Stimulated activated naive CD8-positive, alpha-beta T cell treated with anti-CD3 and anti-CD28 coated beads, Interleukin-15, Interleukin-2, amounts not matched to agents 100 ng/mL and 50 ng/mL, for 24 hours (primary cell): ENCODE measurements around the gene GXYLT1.
A peak's percentile ranks its signal among the peaks of the same experiment; 100 is the strongest.
"Not testable (repeated sequence)": the region's sequence is repeated elsewhere in the genome, so short reads cannot be mapped to it uniquely, and the experiment has no call there.

ENCODE experiments used
- H3K27ac Mint-ChIP-seq: one replicate; pipeline ENCODE4 v1.8.0; 2021; ENCODE audit warnings: mild to moderate bottlenecking, mixed read lengths
- H3K27me3 Mint-ChIP-seq: one replicate; pipeline ENCODE4 v1.8.0; 2021; ENCODE audit warnings: mixed read lengths
- H3K36me3 Mint-ChIP-seq: one replicate; pipeline ENCODE4 v1.8.0; 2021; ENCODE audit warnings: low read depth, mixed read lengths
- H3K4me1 Mint-ChIP-seq: one replicate; pipeline ENCODE4 v1.8.0; 2021; ENCODE audit warnings: low read depth, mixed read lengths
- H3K4me3 Mint-ChIP-seq: one replicate; pipeline ENCODE4 v1.8.0; 2021; ENCODE audit warnings: mild to moderate bottlenecking, mixed read lengths
- H3K9me3 Mint-ChIP-seq: one replicate; pipeline ENCODE4 v1.8.0; 2021; ENCODE audit warnings: mixed read lengths

Gene GXYLT1

GRCh38 chr12:42129595-42130204 is 15.0 kb downstream of the GXYLT1 start:
- H3K4me3 Mint-ChIP-seq = no peak overlapping the region
- H3K36me3 Mint-ChIP-seq = peaks cover 10% of the 10 kb centered on the region
- H3K27ac Mint-ChIP-seq = no peak overlapping the region
- no peaks in the 10 kb centered on the region for H3K9me3 Mint-ChIP-seq
- H3K27me3 Mint-ChIP-seq = no peaks in the 10 kb centered on the region
- H3K4me1 Mint-ChIP-seq = peaks cover 47% of the 10 kb centered on the region

GRCh38 chr12:42128888-42129287 is 15.8 kb downstream of the GXYLT1 start:
- H3K36me3 Mint-ChIP-seq = peaks cover 6% of the 10 kb centered on the region
- H3K4me3 Mint-ChIP-seq = no peak overlapping the region
- peaks cover 44% of the 10 kb centered on the region for H3K4me1 Mint-ChIP-seq
- no peak overlapping the region for H3K27ac Mint-ChIP-seq
- no peaks in the 10 kb centered on the region for H3K27me3 Mint-ChIP-seq
- no peaks in the 10 kb centered on the region for H3K9me3 Mint-ChIP-seq

GRCh38 chr12:42128327-42128726 is 16.3 kb downstream of the GXYLT1 start:
- H3K4me1 Mint-ChIP-seq = peaks cover 39% of the 10 kb centered on the region
- no peak overlapping the region for H3K4me3 Mint-ChIP-seq
- peaks cover 2% of the 10 kb centered on the region for H3K36me3 Mint-ChIP-seq
- H3K27me3 Mint-ChIP-seq = no peaks in the 10 kb centered on the region
- no peaks in the 10 kb centered on the region for H3K9me3 Mint-ChIP-seq
- H3K27ac Mint-ChIP-seq = no peak overlapping the region

- H3K27me3 Mint-ChIP-seq = no peaks in the 10 kb centered on the region
- H3K4me1 Mint-ChIP-seq = peaks cover 37% of the 10 kb centered on the region
- no peak overlapping the region for H3K27ac Mint-ChIP-seq
These were observed 17.7 kb downstream of the GXYLT1 start for GRCh38 chr12:42126963-42127362.

GRCh38 chr12:42125388-42125767 is 19.3 kb downstream of the GXYLT1 start:
- H3K27ac Mint-ChIP-seq = no peak overlapping the region
- no peaks in the 10 kb centered on the region for H3K9me3 Mint-ChIP-seq
- H3K27me3 Mint-ChIP-seq = no peaks in the 10 kb centered on the region
- no peak overlapping the region for H3K4me3 Mint-ChIP-seq
- H3K36me3 Mint-ChIP-seq = peaks cover 3% of the 10 kb centered on the region
- H3K4me1 Mint-ChIP-seq = peaks cover 23% of the 10 kb centered on the region

More at GRCh38 chr12:42126963-42127362, 17.7 kb downstream of the GXYLT1 start:
- no peaks in the 10 kb centered on the region for H3K9me3 Mint-ChIP-seq
- H3K4me3 Mint-ChIP-seq = no peak overlapping the region
- no peaks in the 10 kb centered on the region for H3K36me3 Mint-ChIP-seq

- Mint-ChIP-seq H3K4me3 (no peak overlapping the region), H3K4me1 (peaks cover 19% of the 10 kb centered on the region), H3K27ac (no peak overlapping the region), H3K9me3 (no peaks in the 10 kb centered on the region), H3K27me3 (no peaks in the 10 kb centered on the region), H3K36me3 (peaks cover 7% of the 10 kb centered on the region)
These were observed 19.8 kb downstream of the GXYLT1 start for GRCh38 chr12:42124764-42125387.

GRCh38 chr12:42119085-42119633 is 25.5 kb downstream of the GXYLT1 start:
- Mint-ChIP-seq H3K4me3 (no peak overlapping the region), H3K36me3 (peaks cover 37% of the 10 kb centered on the region), H3K4me1 (peaks cover 13% of the 10 kb centered on the region), H3K27me3 (no peaks in the 10 kb centered on the region), H3K9me3 (peaks cover 2% of the 10 kb centered on the region), H3K27ac (peak overlapping the region; percentile 5)

GRCh38 chr12:42118136-42118879 is 26.4 kb downstream of the GXYLT1 start:
- H3K4me1 Mint-ChIP-seq = peaks cover 15% of the 10 kb centered on the region
- H3K36me3 Mint-ChIP-seq = peaks cover 42% of the 10 kb centered on the region
- no peak overlapping the region for H3K4me3 Mint-ChIP-seq
- peaks cover 7% of the 10 kb centered on the region for H3K9me3 Mint-ChIP-seq
- no peak overlapping the region for H3K27ac Mint-ChIP-seq
- H3K27me3 Mint-ChIP-seq = no peaks in the 10 kb centered on the region

GRCh38 chr12:42109031-42109430 is 35.6 kb downstream of the GXYLT1 start:
- no peaks in the 10 kb centered on the region for H3K27me3 Mint-ChIP-seq
- H3K36me3 Mint-ChIP-seq = peaks cover 38% of the 10 kb centered on the region
- peaks cover 11% of the 10 kb centered on the region for H3K9me3 Mint-ChIP-seq
- no peak overlapping the region for H3K27ac Mint-ChIP-seq
- peaks cover under 1% of the 10 kb centered on the region for H3K4me1 Mint-ChIP-seq
- no peak overlapping the region for H3K4me3 Mint-ChIP-seq

GRCh38 chr12:42106791-42107190 is 37.9 kb downstream of the GXYLT1 start:
- not testable (repeated sequence) for H3K27me3 Mint-ChIP-seq, H3K9me3 Mint-ChIP-seq, H3K4me1 Mint-ChIP-seq, H3K27ac Mint-ChIP-seq, H3K4me3 Mint-ChIP-seq
- H3K36me3 Mint-ChIP-seq = peaks cover 21% of the 10 kb centered on the region

- H3K9me3 Mint-ChIP-seq = no peaks in the 10 kb centered on the region
- H3K27me3 Mint-ChIP-seq = no peaks in the 10 kb centered on the region
- H3K27ac Mint-ChIP-seq = no peak overlapping the region
These were observed 39.9 kb downstream of the GXYLT1 start for GRCh38 chr12:42104784-42105183.

GRCh38 chr12:42104087-42104486 is 40.6 kb downstream of the GXYLT1 start:
- Mint-ChIP-seq H3K27me3 (no peaks in the 10 kb centered on the region), H3K4me1 (peaks cover under 1% of the 10 kb centered on the region), H3K9me3 (no peaks in the 10 kb centered on the region), H3K27ac (no peak overlapping the region), H3K36me3 (peaks cover 6% of the 10 kb centered on the region), H3K4me3 (no peak overlapping the region)

More at GRCh38 chr12:42104784-42105183, 39.9 kb downstream of the GXYLT1 start:
- no peaks in the 10 kb centered on the region for H3K4me1 Mint-ChIP-seq
- H3K36me3 Mint-ChIP-seq = peaks cover 9% of the 10 kb centered on the region
- no peak overlapping the region for H3K4me3 Mint-ChIP-seq

GRCh38 chr12:42103155-42103554 is 41.5 kb downstream of the GXYLT1 start:
- Mint-ChIP-seq H3K4me1 (peaks cover 9% of the 10 kb centered on the region), H3K9me3 (no peaks in the 10 kb centered on the region), H3K4me3 (no peak overlapping the region), H3K27ac (no peak overlapping the region), H3K27me3 (no peaks in the 10 kb centered on the region), H3K36me3 (peaks cover 5% of the 10 kb centered on the region)

- peaks cover 12% of the 10 kb centered on the region for H3K4me1 Mint-ChIP-seq
- no peak overlapping the region for H3K4me3 Mint-ChIP-seq
- H3K27ac Mint-ChIP-seq = no peak overlapping the region
- H3K27me3 Mint-ChIP-seq = no peaks in the 10 kb centered on the region
- no peaks in the 10 kb centered on the region for H3K9me3 Mint-ChIP-seq
- peaks cover 7% of the 10 kb centered on the region for H3K36me3 Mint-ChIP-seq
These were observed 42.0 kb downstream of the GXYLT1 start for GRCh38 chr12:42102720-42103119.

- H3K4me3 Mint-ChIP-seq = no peak overlapping the region
- H3K4me1 Mint-ChIP-seq = peaks cover 37% of the 10 kb centered on the region
- H3K36me3 Mint-ChIP-seq = peaks cover 27% of the 10 kb centered on the region
- H3K27ac Mint-ChIP-seq = no peak overlapping the region
- no peaks in the 10 kb centered on the region for H3K9me3 Mint-ChIP-seq
- H3K27me3 Mint-ChIP-seq = no peaks in the 10 kb centered on the region
These were observed 45.2 kb downstream of the GXYLT1 start for GRCh38 chr12:42099433-42099832.
